NCI-H526 treated with DMSO at 0.1 percent for 48 hours (cell line): ENCODE measurements around the gene INTS11.
A peak's percentile ranks its signal among the peaks of the same experiment; 100 is the strongest.

ENCODE experiments used
- DNase-seq: peaks from one replicate; lab custom pipeline; 2025; lab: John Stamatoyannopoulos, UW

INTS11 gene

GRCh38 chr1:1299686-1300351 is 24.6 kb downstream of the INTS11 start:
- DNase-seq = no peak

GRCh38 chr1:1298861-1299685 is 25.4 kb downstream of the INTS11 start:
- DNase-seq = no peak

GRCh38 chr1:1297802-1298424 is 26.5 kb downstream of the INTS11 start:
- DNase-seq = no peak

GRCh38 chr1:1296070-1297061 is 28.1 kb downstream of the INTS11 start:
- no peak for DNase-seq

- DNase-seq = no peak
These were observed 29.1 kb downstream of the INTS11 start for GRCh38 chr1:1295154-1295923.

GRCh38 chr1:1294250-1294890 is 30.1 kb downstream of the INTS11 start:
- no peak for DNase-seq

- DNase-seq = no peak
These were observed 30.9 kb downstream of the INTS11 start for GRCh38 chr1:1293263-1294249.

- no peak for DNase-seq
These were observed 31.6 kb downstream of the INTS11 start for GRCh38 chr1:1292851-1293250.

- DNase-seq = no peak
These were observed 32.0 kb downstream of the INTS11 start for GRCh38 chr1:1292442-1292779.

- peak; percentile 78 for DNase-seq
These were observed 32.7 kb downstream of the INTS11 start for GRCh38 chr1:1291548-1292441.

- DNase-seq = peak; percentile 11
These were observed 33.4 kb downstream of the INTS11 start for GRCh38 chr1:1291023-1291528.

- DNase-seq = peak; percentile 20
These were observed 34.2 kb downstream of the INTS11 start for GRCh38 chr1:1290238-1290731.

- no peak for DNase-seq
These were observed 37.0 kb downstream of the INTS11 start for GRCh38 chr1:1287288-1288110.

- DNase-seq = no peak
These were observed 37.9 kb downstream of the INTS11 start for GRCh38 chr1:1286313-1287261.

GRCh38 chr1:1285611-1286311 is 38.7 kb downstream of the INTS11 start:
- DNase-seq = no peak
